T1000 (cell line): ENCODE data around the gene LRRTM4.

Experiments used
- DNase-seq: peaks from one replicate; lab custom pipeline; 2025; ENCODE audit warnings: mixed read lengths; lab: John Stamatoyannopoulos, UW

Gene LRRTM4

GRCh38 chr2:76985387-76986136 is 536.6 kb downstream of the LRRTM4 start:
- no peak for DNase-seq

GRCh38 chr2:76984359-76984758 is 537.8 kb downstream of the LRRTM4 start:
- DNase-seq = no peak

GRCh38 chr2:76980067-76980787 is 541.9 kb downstream of the LRRTM4 start:
- DNase-seq = no peak

- no peak for DNase-seq
These were observed 544.1 kb downstream of the LRRTM4 start for GRCh38 chr2:76977846-76978727.

- DNase-seq = no peak
These were observed 546.4 kb downstream of the LRRTM4 start for GRCh38 chr2:76975752-76976151.

DNA sequence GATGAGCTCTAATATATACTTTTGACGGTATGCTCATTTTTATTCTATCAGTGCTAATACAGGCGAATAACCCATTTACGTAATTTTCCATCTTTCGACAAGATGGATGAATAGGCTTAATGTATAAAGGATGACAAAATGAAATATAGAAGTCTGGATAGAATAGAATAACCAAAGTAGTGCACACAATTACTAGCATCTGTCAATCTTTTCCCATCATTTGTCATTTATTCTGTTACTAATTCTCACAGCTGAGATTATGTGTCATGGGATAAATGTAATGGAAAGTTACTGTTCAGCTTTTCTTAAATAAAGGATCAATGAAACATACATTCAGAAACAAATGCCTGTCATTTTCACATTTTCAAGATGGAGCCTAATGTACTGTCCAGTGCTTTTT is 548.6 kb downstream of the LRRTM4 start:
- no peak for DNase-seq

GRCh38 chr2:76965772-76966171 is 556.4 kb downstream of the LRRTM4 start:
- no peak for DNase-seq

GRCh38 chr2:76958749-76959148 is 563.4 kb downstream of the LRRTM4 start:
- no peak for DNase-seq

GRCh38 chr2:76953733-76954347 is 568.3 kb downstream of the LRRTM4 start:
- DNase-seq = peak; percentile 14

GRCh38 chr2:76946631-76947145 is 575.5 kb downstream of the LRRTM4 start:
- DNase-seq = no peak

GRCh38 chr2:76940559-76940958 is 581.6 kb downstream of the LRRTM4 start:
- DNase-seq = no peak

DNA sequence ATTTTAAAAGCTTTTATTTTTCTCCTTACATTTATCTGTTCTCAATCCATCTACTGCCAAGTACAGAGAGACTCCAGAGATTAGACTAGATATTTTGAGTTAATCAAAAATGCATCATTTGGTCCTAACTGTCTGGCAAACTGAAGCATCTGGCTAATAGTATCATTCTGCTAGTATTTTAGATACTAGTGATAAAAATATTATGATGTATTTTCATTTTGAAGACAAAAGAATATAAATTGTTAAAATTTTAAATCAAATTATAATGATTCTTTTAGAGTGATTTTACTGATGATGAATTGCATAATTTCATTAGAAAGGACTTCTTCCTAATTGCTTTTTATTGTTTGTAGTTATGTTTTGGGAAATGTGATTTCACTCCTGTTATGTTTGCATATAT is 584.0 kb downstream of the LRRTM4 start:
- no peak for DNase-seq

- DNase-seq = no peak
These were observed 589.6 kb downstream of the LRRTM4 start for GRCh38 chr2:76932550-76932949.

GRCh38 chr2:76930056-76930744 is 592.0 kb downstream of the LRRTM4 start:
- DNase-seq = no peak

- DNase-seq = no peak
These were observed 594.1 kb downstream of the LRRTM4 start for GRCh38 chr2:76928026-76928425.

- no peak for DNase-seq
These were observed 601.2 kb downstream of the LRRTM4 start for GRCh38 chr2:76921006-76921405.

- peak; percentile 2 for DNase-seq
These were observed 626.7 kb downstream of the LRRTM4 start for GRCh38 chr2:76895469-76895868.

GRCh38 chr2:76870581-76870980 is 651.6 kb downstream of the LRRTM4 start:
- DNase-seq = no peak

DNA sequence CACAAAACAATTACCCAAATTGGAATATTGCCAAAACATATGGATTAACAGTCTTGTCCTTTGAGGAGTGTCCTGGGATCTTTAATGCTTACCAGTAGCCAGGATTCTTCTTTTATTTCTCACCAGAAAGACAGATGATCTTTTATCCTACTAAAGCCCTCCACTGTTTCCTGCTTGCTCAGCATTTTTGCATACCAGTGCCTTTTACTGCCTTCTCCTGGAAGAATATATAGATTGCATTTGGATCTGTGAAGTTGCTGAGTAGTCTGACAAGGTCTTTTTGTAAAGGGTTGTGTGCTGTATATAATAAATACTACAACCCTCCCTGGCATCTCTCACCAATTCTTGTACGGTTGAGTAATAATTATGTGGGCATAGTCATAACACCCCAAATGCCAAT is 652.2 kb downstream of the LRRTM4 start:
- no peak for DNase-seq

- DNase-seq = no peak
These were observed 654.3 kb downstream of the LRRTM4 start for GRCh38 chr2:76867854-76868253.

DNA sequence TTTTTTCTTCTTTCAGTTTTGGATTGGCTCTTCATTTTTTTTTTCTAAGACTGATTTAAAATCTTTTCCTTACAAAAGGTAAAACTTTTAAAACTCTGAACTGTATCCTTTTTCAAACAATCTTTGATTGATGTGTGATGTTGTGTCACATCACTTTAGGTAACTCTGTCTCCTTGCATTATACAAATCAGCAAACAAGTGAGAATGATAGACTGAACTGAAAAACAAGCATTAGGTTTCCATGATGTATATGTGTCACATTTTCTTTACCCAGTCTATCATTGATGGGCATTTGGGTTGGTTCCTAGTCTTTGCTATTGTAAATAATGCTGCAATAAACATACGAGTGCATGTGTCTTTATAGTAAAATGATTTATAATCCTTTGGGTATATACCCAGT is 655.7 kb downstream of the LRRTM4 start:
- no peak for DNase-seq
